Stomach (tissue), 9 donors: ENCODE measurements around the gene METTL15. TPM values are rescaled to one million over a fixed set of nuclear protein-coding genes. Genes with fewer than 3 reads are reported as not detected.
A peak's percentile ranks its signal among the peaks of the same experiment; 100 is the strongest.

ENCODE experiments used
- DNase-seq, 2 donors: peaks; one replicate each; pipeline versions ENCODE4 v3.0.0 to v3.0.0-alpha.2; 2013 to 2019
- H3K27ac ChIP-seq, 5 donors: fragments of 200-600 bp in 4 of 5; sonication (generic) in 4 of 5; one replicate each; pipeline ENCODE4 v1.5.1; 2013 to 2019; ENCODE audit warnings: mild to moderate bottlenecking in 1 of 5, moderate library complexity in 1 of 5
- H3K27me3 ChIP-seq, 3 donors: fragments of 200-600 bp; sonication (generic); one replicate each; pipeline ENCODE4 v1.5.1; 2017 to 2019; ENCODE audit warnings: mixed run types in 1 of 3
- H3K36me3 ChIP-seq, 4 donors: fragments of 200-600 bp; sonication (generic); 1 replicate in 3 of 4; 2 replicates in 1 of 4; pipeline ENCODE4 v1.5.1; 2016 to 2019
- H3K4me1 ChIP-seq, 4 donors: fragments of 200-600 bp; sonication (generic); one replicate each; pipeline ENCODE4 v1.5.1; 2016 to 2019
- H3K4me3 ChIP-seq, 4 donors: fragments of 200-600 bp; sonication (generic) in 3 of 4; one replicate each; pipeline ENCODE4 v1.5.1; 2016 to 2019; ENCODE audit warnings: mild to moderate bottlenecking in 1 of 4
- H3K9me3 ChIP-seq, 4 donors: fragments of 200-600 bp; sonication (generic); one replicate each; pipeline ENCODE4 v1.5.1; 2016 to 2019
- CTCF ChIP-seq, 7 experiments: fragments of 450-650 bp in 4 of 7; fragments of 200-600 bp in 3 of 7; sonication (generic) in 3 of 7; IDR thresholded peaks; one replicate each; pipeline ENCODE4 v1.5.1; 2016 to 2019; ENCODE audit warnings: antibody characterized with exemption in 7 of 7, control low read depth in 2 of 7, mild to moderate bottlenecking in 1 of 7
- EP300 ChIP-seq: sonication (generic); formaldehyde crosslinking; IDR thresholded peaks from one replicate; pipeline ENCODE4 v1.6.1; 2017; ENCODE audit warnings: antibody characterized with exemption
- POLR2A ChIP-seq, 4 donors: fragments of 450-650 bp; IDR thresholded peaks; one replicate each; pipeline ENCODE4 v1.6.1; 2016; ENCODE audit warnings: antibody characterized with exemption in 4 of 4, control low read depth in 2 of 4, mild to moderate bottlenecking in 1 of 4, moderate library complexity in 1 of 4
- POLR2AphosphoS5 ChIP-seq, 3 donors: sonication (generic); formaldehyde crosslinking; IDR thresholded peaks; one replicate each; pipeline ENCODE4 v1.6.1; 2016; ENCODE audit warnings: antibody characterized with exemption in 3 of 3
- WGBS, 5 donors: extraction: QIAGEN DNeasy Blood & Tissue Kit in 3 of 5; methylation state at CpG; one replicate each; pipeline versions ENCODE4 v1.1.5 to v1.1.7; 2013 to 2018; 5-methylcytosine and 5-hydroxymethylcytosine counted together
- intact Hi-C: fragments of 100-400 bp; cut with DNase I; formaldehyde crosslinking; loops from one replicate; pipeline ENCODE4 v1.15.1; 2023; ENCODE audit warnings: low total_unique reads
- polyA plus RNA-seq, 3 donors: library from polyadenylated mRNA; stranded (reverse); fragments of 200-250 nt; gene quantifications; one replicate each; pipeline ENCODE4 v1.2.3, GENCODE V29; 2013
- total RNA-seq, 5 donors: library from RNA; depleted of rRNA; stranded (reverse); fragments of >200 nt; gene quantifications; one replicate each; pipeline versions ENCODE4 v1.1.0 to v1.2.3, GENCODE V29; 2014 to 2016
- donor health status: healthy with polysubstance abuse.
- donor health status: Bipolar disorder and iron deficiency.
- donor health status: healthy.

Gene METTL15
- total and polyA plus RNA-seq, 8 donors, result 0.58 to 21.7 (median 8.7) TPM

GRCh38 chr11:28339488-28339887, 231.3 kb downstream of the METTL15 start:
- no peak overlapping the region for H3K27ac ChIP-seq
- TF ChIP-seq CTCF (IDR thresholded peaks at IDR 0.05), result no peak
- TF ChIP-seq POLR2A (IDR thresholded peaks at IDR 0.05), result no peak
- no peak for TF ChIP-seq EP300
- TF ChIP-seq POLR2AphosphoS5 (IDR thresholded peaks at IDR 0.05), result no peak
- intact Hi-C loops, result no loop called here
- no peak overlapping the region for H3K4me3 ChIP-seq
- no peaks in the 10 kb centered on the region for H3K36me3 ChIP-seq
- DNase-seq, result no peak
- 92 to 100% (median 98%) methylated on average over 1 of the region's 1 CpG for WGBS, 5 donors
- H3K27me3 ChIP-seq, result no peaks in the 10 kb centered on the region
- H3K9me3 ChIP-seq, result peaks cover 6 to 25% (median 13%) of the 10 kb centered on the region in 4 donors
- H3K4me1 ChIP-seq, result peaks cover 0 to 11% (median 4%) of the 10 kb centered on the region in 4 donors

GRCh38 chr11:28342716-28343115, 234.5 kb downstream of the METTL15 start:
- no peaks in the 10 kb centered on the region for H3K36me3 ChIP-seq
- intact Hi-C loops, result no loop called here
- H3K4me3 ChIP-seq, result no peak overlapping the region
- no peak for DNase-seq
- TF ChIP-seq EP300 (no peak), POLR2A (IDR thresholded peaks at IDR 0.05) (no peak), POLR2AphosphoS5 (IDR thresholded peaks at IDR 0.05) (no peak), CTCF (IDR thresholded peaks at IDR 0.05) (no peak)
- H3K27me3 ChIP-seq, result no peaks in the 10 kb centered on the region
- H3K27ac ChIP-seq, result peak overlapping the region in 1 of 5 donors; percentile 52
- H3K9me3 ChIP-seq, result peaks cover 6 to 25% (median 13%) of the 10 kb centered on the region in 4 donors
- WGBS, 5 donors, result 24 to 53% (median 31%) methylated on average over 1 of the region's 1 CpG
- peaks cover 0 to 11% (median 4%) of the 10 kb centered on the region in 4 donors for H3K4me1 ChIP-seq

GRCh38 chr11:28343304-28344233, 235.4 kb downstream of the METTL15 start:
- Histone ChIP-seq H3K36me3 (no peaks in the 10 kb centered on the region), H3K4me3 (no peak overlapping the region), H3K27ac (peak overlapping the region in 2 of 5 donors; percentile 13 to 52), H3K27me3 (no peaks in the 10 kb centered on the region), H3K9me3 (peaks cover 6 to 19% (median 12%) of the 10 kb centered on the region in 4 donors), H3K4me1 (peaks cover 0 to 11% (median 4%) of the 10 kb centered on the region in 4 donors)
- intact Hi-C loops, result no loop called here
- peak; percentile 27 to 52 for DNase-seq
- WGBS, 5 donors, result 35 to 46% (median 39%) methylated on average over 5 of the region's 5 CpGs
- TF ChIP-seq EP300, result no peak
- TF ChIP-seq CTCF (IDR thresholded peaks at IDR 0.05), result no peak
- TF ChIP-seq POLR2A (IDR thresholded peaks at IDR 0.05), result no peak
- no peak for TF ChIP-seq POLR2AphosphoS5 (IDR thresholded peaks at IDR 0.05)

- TF ChIP-seq EP300 (no peak), POLR2A (IDR thresholded peaks at IDR 0.05) (no peak), CTCF (IDR thresholded peaks at IDR 0.05) (no peak), POLR2AphosphoS5 (IDR thresholded peaks at IDR 0.05) (no peak)
- Histone ChIP-seq H3K36me3 (no peaks in the 10 kb centered on the region), H3K4me3 (no peak overlapping the region), H3K4me1 (peaks cover 0 to 11% (median 4%) of the 10 kb centered on the region in 4 donors), H3K27ac (no peak overlapping the region), H3K27me3 (no peaks in the 10 kb centered on the region), H3K9me3 (no peaks in the 10 kb centered on the region)
- intact Hi-C loops, result no loop called here
- no peak for DNase-seq
Observed at GRCh38 chr11:28346209-28346608, 238.0 kb downstream of the METTL15 start.
